ENCODE results near the gene NAA16. TPM values are rescaled to one million over a fixed set of nuclear protein-coding genes. Genes with fewer than 3 reads are reported as not detected.

Gene NAA16
- total RNA-seq (2022) (23.7 and 27.0 TPM in 2 replicates), Bru-seq, nascent RNA (percentile 88 among the genes with signal in this experiment), BruChase-seq, experiment 1, labeled RNA remaining after a 6-hour chase (percentile 71 among the genes with signal in this experiment), BruChase-seq, experiment 2, labeled RNA remaining after a 2-hour chase (percentile 80 among the genes with signal in this experiment)
- long read RNA-seq, partial matches to known transcripts, result 5 of 8 reads
- long read RNA-seq, other reads (novel, unspliced or antisense), result 2 of 8 reads

- peak within 1 kb of the TSS; percentile 85 for H3K4me3 Mint-ChIP-seq (ENCODE audit: low read depth, unreplicated experiment)
- no TSS peak for BruUV-seq (replicated peaks)
- TF ChIP-seq, protein P1, sequence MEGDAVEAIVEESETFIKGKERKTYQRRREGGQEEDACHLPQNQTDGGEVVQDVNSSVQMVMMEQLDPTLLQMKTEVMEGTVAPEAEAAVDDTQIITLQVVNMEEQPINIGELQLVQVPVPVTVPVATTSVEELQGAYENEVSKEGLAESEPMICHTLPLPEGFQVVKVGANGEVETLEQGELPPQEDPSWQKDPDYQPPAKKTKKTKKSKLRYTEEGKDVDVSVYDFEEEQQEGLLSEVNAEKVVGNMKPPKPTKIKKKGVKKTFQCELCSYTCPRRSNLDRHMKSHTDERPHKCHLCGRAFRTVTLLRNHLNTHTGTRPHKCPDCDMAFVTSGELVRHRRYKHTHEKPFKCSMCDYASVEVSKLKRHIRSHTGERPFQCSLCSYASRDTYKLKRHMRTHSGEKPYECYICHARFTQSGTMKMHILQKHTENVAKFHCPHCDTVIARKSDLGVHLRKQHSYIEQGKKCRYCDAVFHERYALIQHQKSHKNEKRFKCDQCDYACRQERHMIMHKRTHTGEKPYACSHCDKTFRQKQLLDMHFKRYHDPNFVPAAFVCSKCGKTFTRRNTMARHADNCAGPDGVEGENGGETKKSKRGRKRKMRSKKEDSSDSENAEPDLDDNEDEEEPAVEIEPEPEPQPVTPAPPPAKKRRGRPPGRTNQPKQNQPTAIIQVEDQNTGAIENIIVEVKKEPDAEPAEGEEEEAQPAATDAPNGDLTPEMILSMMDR (IDR thresholded peaks at IDR 0.05; ENCODE audit: unreplicated experiment), result no peak
- H3K4me1 Mint-ChIP-seq (ENCODE audit: low read depth, unreplicated experiment), result peaks cover 26% of the 10 kb centered on the region
- H3K27ac Mint-ChIP-seq (ENCODE audit: unreplicated experiment), result peak within 1 kb of the TSS; percentile 84
- CTCF ChIA-PET, result no interaction called here
- peak; percentile 88 for DNase-seq
- intact Hi-C loops (cut with micrococcal nuclease; ENCODE audit: unreplicated experiment), result loop anchor here (5.0 to 10.0 kb wide), 3 partner anchors 49 to 249 kb away; partner anchors contain the start of genes MTRF1 and WBP4
- no peaks in the 10 kb centered on the region for H3K27me3 Mint-ChIP-seq (ENCODE audit: unreplicated experiment)
- H3K36me3 Mint-ChIP-seq (ENCODE audit: insufficient read depth, unreplicated experiment), result peaks cover 18% of the 10 kb centered on the region
- no peaks in the 10 kb centered on the region for H3K9me3 Mint-ChIP-seq (ENCODE audit: low read depth, unreplicated experiment)
These were observed at the start of gene NAA16 for GRCh38 chr13:41310963-41311405. NAA16 (plus strand) TSS chr13:41311267; CDS start chr13:41311529, 262 bp downstream.

GRCh38 chr13:41263261-41263971 lies 47.7 kb upstream of the NAA16 start, which contains the start of gene MTRF1:
MTRF1 (minus strand) TSS chr13:41263576; CDS start chr13:41260907, 2,669 bp downstream.
- no peaks in the 10 kb centered on the region for H3K27me3 Mint-ChIP-seq (ENCODE audit: unreplicated experiment)
- CTCF ChIA-PET, result no interaction called here

DNA sequence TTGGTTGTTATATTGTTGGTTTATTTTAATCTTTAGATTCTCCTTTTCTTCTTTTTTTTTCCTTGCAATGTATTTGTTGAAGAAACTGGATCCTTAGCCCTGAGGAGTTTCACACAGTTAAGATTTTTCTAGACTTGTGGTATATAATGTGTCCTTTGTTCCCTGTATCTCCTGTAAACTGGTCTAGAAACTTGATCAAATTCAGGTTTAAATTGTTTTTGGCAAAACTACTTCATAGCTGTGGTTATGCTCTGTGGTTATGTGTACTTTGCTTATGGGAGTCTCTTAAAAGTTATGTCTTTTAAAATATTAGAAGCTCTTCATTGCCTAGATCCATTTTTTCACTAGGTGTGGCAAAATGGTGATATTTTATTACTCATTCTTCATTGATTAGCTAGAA lies 44.0 kb upstream of the NAA16 start:
- TF ChIP-seq, protein P1 (IDR thresholded peaks at IDR 0.05; ENCODE audit: unreplicated experiment), result no peak

More at GRCh38 chr13:41263261-41263971, 47.7 kb upstream of the NAA16 start, which contains the start of gene MTRF1:
- BruUV-seq (replicated peaks), result no TSS peak
- peak; percentile 61 for DNase-seq
- Mint-ChIP-seq H3K4me1 (ENCODE audit: low read depth, unreplicated experiment) (no peaks in the 10 kb centered on the region), H3K9me3 (ENCODE audit: low read depth, unreplicated experiment) (no peaks in the 10 kb centered on the region), H3K27ac (ENCODE audit: unreplicated experiment) (peak within 1 kb of the TSS; percentile 86), H3K36me3 (ENCODE audit: insufficient read depth, unreplicated experiment) (peaks cover 9% of the 10 kb centered on the region), H3K4me3 (ENCODE audit: low read depth, unreplicated experiment) (peak within 1 kb of the TSS; percentile 93)
- TF ChIP-seq, protein P1 (IDR thresholded peaks at IDR 0.05; ENCODE audit: unreplicated experiment), result no peak
- intact Hi-C loops (cut with micrococcal nuclease; ENCODE audit: unreplicated experiment), result loop anchor here (5.0 kb wide), 1 partner anchor 49 kb away; the partner anchor contains the start of gene NAA16

DNA sequence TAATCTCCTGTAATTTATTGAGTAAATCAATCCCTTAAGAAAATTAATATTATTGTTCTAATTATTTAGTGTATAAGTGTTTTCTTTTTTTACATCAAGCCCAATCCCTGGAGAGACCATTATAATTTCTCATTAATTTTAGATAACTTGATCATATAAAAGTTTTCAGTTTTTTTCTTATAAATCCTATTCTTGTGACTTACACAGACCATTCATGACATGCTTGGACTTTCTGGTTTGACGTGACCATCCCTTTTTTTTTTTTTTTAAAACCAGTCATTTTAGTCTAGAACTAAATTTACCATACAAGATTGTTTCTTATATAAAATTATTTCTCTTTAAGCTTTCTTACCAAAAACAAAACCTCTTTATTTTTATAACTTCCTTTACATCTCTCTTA lies 42.3 kb upstream of the NAA16 start:
- Mint-ChIP-seq H3K9me3 (ENCODE audit: low read depth, unreplicated experiment) (no peaks in the 10 kb centered on the region), H3K4me3 (ENCODE audit: low read depth, unreplicated experiment) (no peak overlapping the region), H3K27me3 (ENCODE audit: unreplicated experiment) (no peaks in the 10 kb centered on the region), H3K36me3 (ENCODE audit: insufficient read depth, unreplicated experiment) (peaks cover 4% of the 10 kb centered on the region), H3K4me1 (ENCODE audit: low read depth, unreplicated experiment) (peaks cover 11% of the 10 kb centered on the region), H3K27ac (ENCODE audit: unreplicated experiment) (no peak overlapping the region)
- BruUV-seq (replicated peaks), result no TSS peak
- TF ChIP-seq, protein P1 (IDR thresholded peaks at IDR 0.05; ENCODE audit: unreplicated experiment), result no peak
- intact Hi-C loops (cut with micrococcal nuclease; ENCODE audit: unreplicated experiment), result no loop called here
- DNase-seq, result no peak
- CTCF ChIA-PET, result no interaction called here

More for the DNA sequence above, 44.0 kb upstream of the NAA16 start:
- Mint-ChIP-seq H3K9me3 (ENCODE audit: low read depth, unreplicated experiment) (no peaks in the 10 kb centered on the region), H3K4me1 (ENCODE audit: low read depth, unreplicated experiment) (peaks cover 8% of the 10 kb centered on the region), H3K27me3 (ENCODE audit: unreplicated experiment) (no peaks in the 10 kb centered on the region), H3K4me3 (ENCODE audit: low read depth, unreplicated experiment) (no peak overlapping the region), H3K36me3 (ENCODE audit: insufficient read depth, unreplicated experiment) (peaks cover 13% of the 10 kb centered on the region), H3K27ac (ENCODE audit: unreplicated experiment) (no peak overlapping the region)
- BruUV-seq (replicated peaks), result no TSS peak
- DNase-seq, result no peak
- CTCF ChIA-PET, result no interaction called here
- intact Hi-C loops (cut with micrococcal nuclease; ENCODE audit: unreplicated experiment), result no loop called here

Data from Calu3 (cell line).